Kidney epithelial cell (primary cell): Measurements from ENCODE around the gene RNASE13. TPM values are rescaled to one million over a fixed set of nuclear protein-coding genes. Genes with fewer than 3 reads are reported as not detected.
"Not testable (repeated sequence)": the region's sequence is repeated elsewhere in the genome, so short reads cannot be mapped to it uniquely, and the experiment has no call there.

Experiments used
- DNase-seq: peaks from one replicate; pipeline ENCODE4 v3.0.0-alpha.2; 2010; ENCODE audit warnings: low read depth
- H3K27me3 ChIP-seq: 2 replicates; pipeline ENCODE4 v1.6.0; 2011; ENCODE audit warnings: low read length; ENCODE audit not compliant: control insufficient read depth, insufficient read depth
- H3K36me3 ChIP-seq: 2 replicates; pipeline ENCODE4 v1.5.1; 2011; ENCODE audit warnings: low read length; ENCODE audit not compliant: control insufficient read depth, insufficient read depth
- H3K4me3 ChIP-seq: 2 replicates; pipeline ENCODE4 v1.5.1; 2011; ENCODE audit warnings: low read depth, mild to moderate bottlenecking, control low read depth, low read length
- total RNA-seq: library from RNA; depleted of rRNA; stranded (reverse); fragments of >200 nt; gene quantifications from 2 replicates; pipeline ENCODE4 v1.2.3, GENCODE V29; 2015
- TF ChIP-seq, protein P1 (sequence below): IDR thresholded peaks from 2 replicates; pipeline ENCODE4 v1.5.1; 2011; ENCODE audit warnings: mild to moderate bottlenecking, moderate library complexity, low read length, control low read depth, inconsistent platforms; ENCODE audit not compliant: insufficient read depth, poor library complexity, severe bottlenecking

RNASE13 gene
- total RNA-seq, 1 donor from 2014 or later = not detected

- TF ChIP-seq, protein P1, sequence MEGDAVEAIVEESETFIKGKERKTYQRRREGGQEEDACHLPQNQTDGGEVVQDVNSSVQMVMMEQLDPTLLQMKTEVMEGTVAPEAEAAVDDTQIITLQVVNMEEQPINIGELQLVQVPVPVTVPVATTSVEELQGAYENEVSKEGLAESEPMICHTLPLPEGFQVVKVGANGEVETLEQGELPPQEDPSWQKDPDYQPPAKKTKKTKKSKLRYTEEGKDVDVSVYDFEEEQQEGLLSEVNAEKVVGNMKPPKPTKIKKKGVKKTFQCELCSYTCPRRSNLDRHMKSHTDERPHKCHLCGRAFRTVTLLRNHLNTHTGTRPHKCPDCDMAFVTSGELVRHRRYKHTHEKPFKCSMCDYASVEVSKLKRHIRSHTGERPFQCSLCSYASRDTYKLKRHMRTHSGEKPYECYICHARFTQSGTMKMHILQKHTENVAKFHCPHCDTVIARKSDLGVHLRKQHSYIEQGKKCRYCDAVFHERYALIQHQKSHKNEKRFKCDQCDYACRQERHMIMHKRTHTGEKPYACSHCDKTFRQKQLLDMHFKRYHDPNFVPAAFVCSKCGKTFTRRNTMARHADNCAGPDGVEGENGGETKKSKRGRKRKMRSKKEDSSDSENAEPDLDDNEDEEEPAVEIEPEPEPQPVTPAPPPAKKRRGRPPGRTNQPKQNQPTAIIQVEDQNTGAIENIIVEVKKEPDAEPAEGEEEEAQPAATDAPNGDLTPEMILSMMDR = no peak
- no peak for DNase-seq
- H3K4me3 ChIP-seq = no peak within 1 kb of the TSS
- H3K27me3 ChIP-seq = peaks cover 4% of the 10 kb centered on the region
- H3K36me3 ChIP-seq = no peaks in the 10 kb centered on the region
These were observed 7.2 kb upstream of the RNASE13 start, which contains the start of gene RNASE7 for GRCh38 chr14:21041676-21042433. Gene RNASE7 (plus strand): TSS chr14:21042362. CDS start chr14:21042993, 631 bp downstream.

DNA sequence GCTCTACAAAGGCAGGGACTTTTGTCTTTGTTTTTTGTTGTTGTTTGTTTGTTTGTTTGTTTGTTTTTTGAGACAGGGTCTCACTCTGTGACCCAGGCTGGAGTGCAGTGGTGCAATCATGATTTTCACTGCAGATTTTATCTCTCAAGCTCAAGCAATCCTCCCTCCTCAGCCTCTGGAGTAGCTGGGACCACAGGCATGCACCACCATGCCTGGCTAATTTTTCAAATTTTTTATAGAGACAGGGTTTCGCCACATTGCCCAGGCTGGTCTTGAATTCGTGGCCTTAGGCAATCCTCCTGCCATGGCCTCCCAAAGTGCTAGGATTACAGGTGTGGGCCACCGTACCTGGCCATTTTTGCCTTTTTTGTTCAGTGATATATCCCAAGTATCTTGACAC, 6.3 kb upstream of the RNASE13 start:
- H3K36me3 ChIP-seq, H3K4me3 ChIP-seq, DNase-seq, H3K27me3 ChIP-seq: not testable (repeated sequence)

DNA sequence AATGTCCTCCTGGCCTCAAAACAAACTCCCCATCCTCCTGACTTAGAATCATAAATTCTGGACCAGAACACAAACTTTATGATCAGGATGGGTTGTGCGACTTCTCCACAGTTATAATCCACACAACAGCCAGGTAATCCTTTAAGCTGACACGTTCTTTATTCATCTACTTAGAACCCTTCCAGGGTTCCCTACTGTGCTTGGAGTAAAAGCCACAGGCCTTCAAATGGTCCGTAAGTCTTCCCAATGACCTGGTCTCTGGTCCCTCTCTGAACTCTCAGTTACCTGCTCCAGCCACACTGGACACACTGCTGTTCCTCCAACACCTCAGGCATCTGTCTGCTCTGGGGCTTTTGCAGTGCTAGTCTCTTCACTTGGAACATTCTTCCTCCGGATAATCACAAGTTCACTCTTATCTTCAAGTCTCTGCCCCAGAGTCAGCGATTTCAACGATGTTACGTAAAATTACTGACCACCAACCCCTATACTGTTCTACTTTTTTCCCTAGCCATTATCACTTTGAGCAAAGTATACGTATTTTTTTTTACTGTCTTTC, 5.8 kb upstream of the RNASE13 start:
- Histone ChIP-seq H3K36me3 (no peaks in the 10 kb centered on the region), H3K27me3 (peaks cover 4% of the 10 kb centered on the region), H3K4me3 (no peak overlapping the region)
- TF ChIP-seq, protein P1 = no peak
- no peak for DNase-seq

DNA sequence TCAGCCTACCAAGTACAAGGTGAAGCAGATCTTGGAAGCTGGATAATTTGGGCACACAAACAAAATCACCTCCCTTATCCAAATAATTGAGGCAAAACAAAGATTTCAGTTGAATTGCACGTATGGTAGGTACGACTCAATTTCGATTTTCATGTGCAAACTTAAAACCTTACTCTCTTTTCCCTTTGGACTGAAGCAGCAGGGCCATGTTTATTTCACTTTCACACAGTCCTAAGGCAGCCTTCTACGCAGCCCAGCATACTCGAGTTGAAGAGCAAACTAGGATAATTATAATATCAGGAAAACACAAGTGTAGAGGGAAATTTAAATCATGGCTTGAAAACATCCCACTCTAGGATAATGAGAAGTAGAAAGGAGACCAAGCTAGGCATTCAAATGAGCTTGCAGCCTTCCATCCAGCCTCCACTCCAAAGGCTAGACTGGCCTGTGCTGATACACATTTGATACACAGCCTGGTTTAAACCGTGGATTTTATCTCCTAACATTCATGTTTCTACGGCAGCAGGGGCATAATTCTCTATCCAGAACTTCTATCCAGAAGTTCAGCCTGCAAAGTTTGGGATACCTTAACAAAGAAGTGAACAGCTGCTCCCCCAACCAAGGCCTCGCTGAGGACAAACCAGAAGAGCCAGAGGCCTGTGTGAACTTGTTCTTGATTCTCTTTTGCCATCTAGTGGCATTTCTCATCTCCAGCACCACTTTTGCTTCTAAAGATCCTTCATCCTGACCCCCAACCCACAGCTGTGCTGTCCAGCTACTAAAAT, 5.2 kb upstream of the RNASE13 start:
- DNase-seq = no peak
- H3K4me3 ChIP-seq = no peak overlapping the region
- TF ChIP-seq, protein P1 = peak; percentile 61

GRCh38 chr14:21038441-21039422, 4.1 kb upstream of the RNASE13 start:
- TF ChIP-seq, protein P1 = no peak
- Histone ChIP-seq H3K4me3 (no peak overlapping the region), H3K36me3 (no peaks in the 10 kb centered on the region), H3K27me3 (peaks cover 6% of the 10 kb centered on the region)
- DNase-seq = no peak

More for the DNA sequence above, 5.2 kb upstream of the RNASE13 start:
- H3K36me3 ChIP-seq = no peaks in the 10 kb centered on the region
- H3K27me3 ChIP-seq = peaks cover 4% of the 10 kb centered on the region
